D721Med (cell line): ENCODE measurements around the gene LIMK1.
"Not testable (repeated sequence)": the region's sequence is repeated elsewhere in the genome, so short reads cannot be mapped to it uniquely, and the experiment has no call there.

Experiments
- DNase-seq: peaks from one replicate; pipeline ENCODE4 v3.0.0; 2011; ENCODE audit warnings: low spot score; ENCODE audit not compliant: insufficient read length
- FAIRE-seq: peaks from 2 replicates; lab custom pipeline; 2011; peaks lifted over from hg19 to GRCh38; lab: Jason Lieb, UNC
- TF ChIP-seq, protein P1 (sequence below): IDR thresholded peaks from 2 replicates; pipeline ENCODE4 v1.5.1; 2012; ENCODE audit warnings: mild to moderate bottlenecking, control low read depth; ENCODE audit not compliant: insufficient read depth; ENCODE audit errors: missing control alignments

LIMK1 gene

GRCh38 chr7:74042746-74043522 is 40.7 kb upstream of the LIMK1 start:
- FAIRE-seq: no peak

GRCh38 chr7:74043523-74043951 is 40.1 kb upstream of the LIMK1 start:
- no peak for FAIRE-seq
- TF ChIP-seq, protein P1, sequence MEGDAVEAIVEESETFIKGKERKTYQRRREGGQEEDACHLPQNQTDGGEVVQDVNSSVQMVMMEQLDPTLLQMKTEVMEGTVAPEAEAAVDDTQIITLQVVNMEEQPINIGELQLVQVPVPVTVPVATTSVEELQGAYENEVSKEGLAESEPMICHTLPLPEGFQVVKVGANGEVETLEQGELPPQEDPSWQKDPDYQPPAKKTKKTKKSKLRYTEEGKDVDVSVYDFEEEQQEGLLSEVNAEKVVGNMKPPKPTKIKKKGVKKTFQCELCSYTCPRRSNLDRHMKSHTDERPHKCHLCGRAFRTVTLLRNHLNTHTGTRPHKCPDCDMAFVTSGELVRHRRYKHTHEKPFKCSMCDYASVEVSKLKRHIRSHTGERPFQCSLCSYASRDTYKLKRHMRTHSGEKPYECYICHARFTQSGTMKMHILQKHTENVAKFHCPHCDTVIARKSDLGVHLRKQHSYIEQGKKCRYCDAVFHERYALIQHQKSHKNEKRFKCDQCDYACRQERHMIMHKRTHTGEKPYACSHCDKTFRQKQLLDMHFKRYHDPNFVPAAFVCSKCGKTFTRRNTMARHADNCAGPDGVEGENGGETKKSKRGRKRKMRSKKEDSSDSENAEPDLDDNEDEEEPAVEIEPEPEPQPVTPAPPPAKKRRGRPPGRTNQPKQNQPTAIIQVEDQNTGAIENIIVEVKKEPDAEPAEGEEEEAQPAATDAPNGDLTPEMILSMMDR: no peak
- no peak for DNase-seq

More at GRCh38 chr7:74042746-74043522, 40.7 kb upstream of the LIMK1 start:
- TF ChIP-seq, protein P1: no peak
- no peak for DNase-seq

- TF ChIP-seq, protein P1: no peak
- DNase-seq (no peak), FAIRE-seq (no peak)
These were observed 38.9 kb upstream of the LIMK1 start for GRCh38 chr7:74044366-74045350.

DNA sequence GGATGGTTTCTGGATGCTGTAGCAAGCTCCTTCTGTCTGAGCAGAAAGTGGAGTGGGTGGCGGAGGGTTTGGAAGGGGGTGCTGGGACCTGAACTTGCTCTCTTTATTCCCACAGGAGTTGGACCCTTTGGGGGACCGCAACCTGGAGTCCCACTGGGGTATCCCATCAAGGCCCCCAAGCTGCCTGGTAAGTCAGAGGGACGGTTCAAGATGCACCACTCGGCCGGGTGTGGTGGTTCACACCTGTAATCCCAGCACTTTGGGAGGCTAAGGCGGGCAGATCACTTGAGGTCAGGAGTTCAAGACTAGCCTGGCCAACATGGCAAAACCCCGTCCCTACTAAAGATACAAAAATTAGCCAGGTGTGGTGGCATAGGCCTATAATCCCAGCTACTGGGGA is 37.0 kb upstream of the LIMK1 start:
- FAIRE-seq, DNase-seq: not testable (repeated sequence)

- TF ChIP-seq, protein P1: no peak
- FAIRE-seq (no peak), DNase-seq (no peak)
These were observed 35.7 kb upstream of the LIMK1 start for GRCh38 chr7:74047804-74048380.

- DNase-seq (no peak), FAIRE-seq (no peak)
- TF ChIP-seq, protein P1: no peak
These were observed 34.5 kb upstream of the LIMK1 start for GRCh38 chr7:74048999-74049599.
